Measurements from ENCODE around the gene PHLDA3.

The PHLDA3 gene

GRCh38 chr1:201460814-201461644 lies 8.0 kb downstream of the PHLDA3 start:
- no peak for DNase-seq

- no peak for DNase-seq
These were observed 9.2 kb downstream of the PHLDA3 start for GRCh38 chr1:201459775-201460174.

- no peak for DNase-seq
These were observed 9.9 kb downstream of the PHLDA3 start for GRCh38 chr1:201459052-201459451.

GRCh38 chr1:201457508-201457960 lies 11.5 kb downstream of the PHLDA3 start:
- DNase-seq = no peak

GRCh38 chr1:201456499-201457309 lies 12.3 kb downstream of the PHLDA3 start:
- DNase-seq = no peak

- no peak for DNase-seq
These were observed 13.9 kb downstream of the PHLDA3 start for GRCh38 chr1:201455098-201455497.

GRCh38 chr1:201454608-201455007 lies 14.4 kb downstream of the PHLDA3 start:
- DNase-seq = no peak

- no peak for DNase-seq
These were observed 16.1 kb downstream of the PHLDA3 start for GRCh38 chr1:201452866-201453265.

- no peak for DNase-seq
These were observed 18.2 kb downstream of the PHLDA3 start for GRCh38 chr1:201450721-201451291.

- DNase-seq = no peak
These were observed 20.0 kb downstream of the PHLDA3 start for GRCh38 chr1:201448990-201449389.

- peak; percentile 22 to 46 (median 30) for DNase-seq
These were observed 20.8 kb downstream of the PHLDA3 start for GRCh38 chr1:201447903-201448871.

GRCh38 chr1:201445310-201445709 lies 23.7 kb downstream of the PHLDA3 start:
- DNase-seq = no peak

GRCh38 chr1:201444792-201445191 lies 24.2 kb downstream of the PHLDA3 start:
- DNase-seq = no peak

- no peak for DNase-seq
These were observed 25.2 kb downstream of the PHLDA3 start for GRCh38 chr1:201443747-201444146.

- no peak for DNase-seq
These were observed 32.0 kb downstream of the PHLDA3 start for GRCh38 chr1:201436969-201437368.

- no peak for DNase-seq
These were observed 32.6 kb downstream of the PHLDA3 start for GRCh38 chr1:201436393-201436792.

- DNase-seq = no peak
These were observed 34.7 kb downstream of the PHLDA3 start for GRCh38 chr1:201434266-201434665.

GRCh38 chr1:201433609-201434008 lies 35.4 kb downstream of the PHLDA3 start:
- no peak for DNase-seq

GRCh38 chr1:201430776-201431175 lies 38.2 kb downstream of the PHLDA3 start:
- no peak for DNase-seq

- DNase-seq = no peak
These were observed 39.1 kb downstream of the PHLDA3 start for GRCh38 chr1:201429736-201430501.

GRCh38 chr1:201427963-201428362 lies 41.0 kb downstream of the PHLDA3 start:
- DNase-seq = no peak

Measured in activated CD4-positive, CD25-positive, alpha-beta regulatory T cell (primary cell).